D721Med (cell line): ENCODE measurements around the gene S100A1.
"Not testable (repeated sequence)": the region's sequence is repeated elsewhere in the genome, so short reads cannot be mapped to it uniquely, and the experiment has no call there.

Experiments
- DNase-seq: peaks from one replicate; pipeline ENCODE4 v3.0.0; 2011; ENCODE audit warnings: low spot score; ENCODE audit not compliant: insufficient read length
- FAIRE-seq: peaks from 2 replicates; lab custom pipeline; 2011; peaks lifted over from hg19 to GRCh38; lab: Jason Lieb, UNC
- CTCF ChIP-seq: IDR thresholded peaks from 2 replicates; pipeline ENCODE4 v1.5.1; 2012; ENCODE audit warnings: mild to moderate bottlenecking, control low read depth; ENCODE audit not compliant: insufficient read depth; ENCODE audit errors: missing control alignments

S100A1 gene

GRCh38 chr1:153638261-153638660, 10.0 kb downstream of the S100A1 start:
- DNase-seq (no peak), FAIRE-seq (no peak)
- TF ChIP-seq CTCF, result no peak

GRCh38 chr1:153639280-153639679, 11.0 kb downstream of the S100A1 start:
- no peak for DNase-seq
- no peak for FAIRE-seq
- no peak for TF ChIP-seq CTCF

GRCh38 chr1:153640213-153640612, 12.0 kb downstream of the S100A1 start:
- FAIRE-seq, DNase-seq: not testable (repeated sequence)

GRCh38 chr1:153640861-153641260, 12.6 kb downstream of the S100A1 start:
- peak; percentile 73 for FAIRE-seq
- DNase-seq, result no peak
- no peak for TF ChIP-seq CTCF

GRCh38 chr1:153642161-153642560, 13.9 kb downstream of the S100A1 start:
- DNase-seq (no peak), FAIRE-seq (no peak)
- no peak for TF ChIP-seq CTCF

- FAIRE-seq, result no peak
- DNase-seq, result no peak
- no peak for TF ChIP-seq CTCF
Measured at GRCh38 chr1:153643100-153643499, 14.9 kb downstream of the S100A1 start.

GRCh38 chr1:153643816-153644215, 15.6 kb downstream of the S100A1 start:
- no peak for FAIRE-seq
- TF ChIP-seq CTCF, result no peak
- DNase-seq, result no peak

GRCh38 chr1:153646672-153647345, 18.6 kb downstream of the S100A1 start:
- FAIRE-seq (no peak), DNase-seq (no peak)
- no peak for TF ChIP-seq CTCF
